HEK293 (cell line): ENCODE data around the gene GUCA1A.

Experiments used
- BCL6B ChIP-seq: fragments of 450-650 bp; formaldehyde crosslinking; IDR thresholded peaks from 2 replicates; pipeline ENCODE4 v1.5.1; 2017; ENCODE audit warnings: missing biosample characterization, missing genetic modification characterization
- EGR2 ChIP-seq: fragments of 450-650 bp; formaldehyde crosslinking; IDR thresholded peaks from 2 replicates; pipeline ENCODE4 v1.5.1; 2016; ENCODE audit warnings: low read depth, missing biosample characterization, missing genetic modification characterization
- GLI2 ChIP-seq: fragments of 450-650 bp; formaldehyde crosslinking; IDR thresholded peaks from 2 replicates; pipeline ENCODE4; 2017; ENCODE audit warnings: missing biosample characterization, missing genetic modification characterization, low read depth, borderline replicate concordance
- GLI4 ChIP-seq: fragments of 450-650 bp; formaldehyde crosslinking; IDR thresholded peaks from 2 replicates; pipeline ENCODE4 v1.5.1; 2016; ENCODE audit warnings: missing biosample characterization, missing genetic modification characterization
- KLF17 ChIP-seq: fragments of 450-650 bp; formaldehyde crosslinking; IDR thresholded peaks from 2 replicates; pipeline ENCODE4 v1.5.1; 2016; ENCODE audit warnings: missing biosample characterization, missing genetic modification characterization
- PATZ1 ChIP-seq: fragments of 450-650 bp; formaldehyde crosslinking; IDR thresholded peaks from 2 replicates; pipeline ENCODE4 v1.5.1; 2016; ENCODE audit warnings: missing biosample characterization, missing genetic modification characterization
- PRDM6 ChIP-seq: fragments of 450-650 bp; formaldehyde crosslinking; IDR thresholded peaks from 2 replicates; pipeline ENCODE4 v1.5.1; 2017; ENCODE audit warnings: missing biosample characterization, missing genetic modification characterization
- ZBTB21 ChIP-seq: fragments of 450-650 bp; formaldehyde crosslinking; IDR thresholded peaks from 2 replicates; pipeline ENCODE4 v1.5.1; 2017; ENCODE audit warnings: missing biosample characterization, missing genetic modification characterization
- ZFP69B ChIP-seq: fragments of 450-650 bp; formaldehyde crosslinking; IDR thresholded peaks from 2 replicates; pipeline ENCODE4 v1.5.1; 2016; ENCODE audit warnings: missing biosample characterization, missing genetic modification characterization
- ZNF211 ChIP-seq: fragments of 450-650 bp; formaldehyde crosslinking; IDR thresholded peaks from 2 replicates; pipeline ENCODE4 v1.5.1; 2016; ENCODE audit warnings: low read depth, missing biosample characterization, missing genetic modification characterization
- ZNF23 ChIP-seq: fragments of 450-650 bp; formaldehyde crosslinking; IDR thresholded peaks from 2 replicates; pipeline ENCODE4 v1.5.1; 2016; ENCODE audit warnings: missing biosample characterization, missing genetic modification characterization, borderline replicate concordance
- ZNF311 ChIP-seq: fragments of 450-650 bp; formaldehyde crosslinking; IDR thresholded peaks from 2 replicates; pipeline ENCODE4 v1.5.1; 2017; ENCODE audit warnings: missing biosample characterization, missing genetic modification characterization, borderline replicate concordance
- ZNF324 ChIP-seq: fragments of 450-650 bp; formaldehyde crosslinking; IDR thresholded peaks from 2 replicates; pipeline ENCODE4 v1.5.1; 2016; ENCODE audit warnings: missing biosample characterization, missing genetic modification characterization
- ZNF350 ChIP-seq: fragments of 450-650 bp; formaldehyde crosslinking; IDR thresholded peaks from 2 replicates; pipeline ENCODE4 v1.5.0; 2017; ENCODE audit warnings: missing biosample characterization, mild to moderate bottlenecking, missing genetic modification characterization
- ZNF362 ChIP-seq: fragments of 450-650 bp; formaldehyde crosslinking; IDR thresholded peaks from 2 replicates; pipeline ENCODE4 v1.5.1; 2016; ENCODE audit warnings: missing biosample characterization, missing genetic modification characterization
- ZNF404 ChIP-seq: fragments of 450-650 bp; formaldehyde crosslinking; IDR thresholded peaks from 2 replicates; pipeline ENCODE4 v1.5.1; 2017; ENCODE audit warnings: missing biosample characterization, missing genetic modification characterization
- ZNF416 ChIP-seq: fragments of 450-650 bp; formaldehyde crosslinking; IDR thresholded peaks from 2 replicates; pipeline ENCODE4 v1.5.1; 2016; ENCODE audit warnings: missing biosample characterization, missing genetic modification characterization
- ZNF449 ChIP-seq: fragments of 450-650 bp; formaldehyde crosslinking; IDR thresholded peaks from 2 replicates; pipeline ENCODE4 v1.5.1; 2017; ENCODE audit warnings: missing biosample characterization, mild to moderate bottlenecking, missing genetic modification characterization, moderate library complexity
- ZNF48 ChIP-seq: fragments of 450-650 bp; formaldehyde crosslinking; IDR thresholded peaks from 2 replicates; pipeline ENCODE4 v1.5.1; 2016; ENCODE audit warnings: missing biosample characterization, missing genetic modification characterization
- ZNF521 ChIP-seq: fragments of 450-650 bp; formaldehyde crosslinking; IDR thresholded peaks from 2 replicates; pipeline ENCODE4 v1.5.1; 2017; ENCODE audit warnings: missing biosample characterization, mild to moderate bottlenecking, missing genetic modification characterization
- ZNF548 ChIP-seq: fragments of 450-650 bp; formaldehyde crosslinking; IDR thresholded peaks from 2 replicates; pipeline ENCODE4 v1.5.1; 2016; ENCODE audit warnings: missing biosample characterization, missing genetic modification characterization
- ZNF549 ChIP-seq: fragments of 450-650 bp; IDR thresholded peaks from 2 replicates; pipeline ENCODE4 v1.5.1; 2018; ENCODE audit warnings: missing biosample characterization, missing genetic modification characterization, mild to moderate bottlenecking, inconsistent platforms, moderate library complexity
- ZNF585B ChIP-seq: fragments of 450-650 bp; formaldehyde crosslinking; IDR thresholded peaks from 2 replicates; pipeline ENCODE4 v1.5.1; 2016; ENCODE audit warnings: missing biosample characterization, missing genetic modification characterization
- ZNF621 ChIP-seq: fragments of 450-650 bp; formaldehyde crosslinking; IDR thresholded peaks from 2 replicates; pipeline ENCODE4 v1.5.1; 2017; ENCODE audit warnings: missing biosample characterization, missing genetic modification characterization
- ZNF623 ChIP-seq: fragments of 450-650 bp; formaldehyde crosslinking; IDR thresholded peaks from 2 replicates; pipeline ENCODE4 v1.5.1; 2016; ENCODE audit warnings: missing biosample characterization, missing genetic modification characterization
- ZNF660 ChIP-seq: fragments of 450-650 bp; IDR thresholded peaks from 2 replicates; pipeline ENCODE4 v1.5.1; 2018; ENCODE audit warnings: missing biosample characterization, mild to moderate bottlenecking, missing genetic modification characterization
- ZNF707 ChIP-seq: fragments of 450-650 bp; formaldehyde crosslinking; IDR thresholded peaks from 2 replicates; pipeline ENCODE4 v1.5.1; 2016; ENCODE audit warnings: missing biosample characterization, missing genetic modification characterization
- ZNF747 ChIP-seq: fragments of 450-650 bp; formaldehyde crosslinking; IDR thresholded peaks from 2 replicates; pipeline ENCODE4 v1.5.1; 2016; ENCODE audit warnings: missing biosample characterization, missing genetic modification characterization
- ZNF776 ChIP-seq: fragments of 450-650 bp; formaldehyde crosslinking; IDR thresholded peaks from 2 replicates; pipeline ENCODE4 v1.5.0; 2017; ENCODE audit warnings: missing biosample characterization, missing genetic modification characterization, borderline replicate concordance
- ZNF830 ChIP-seq: fragments of 450-650 bp; IDR thresholded peaks from 2 replicates; pipeline ENCODE4 v1.5.0; 2018; ENCODE audit warnings: missing biosample characterization, missing genetic modification characterization, low read depth, mild to moderate bottlenecking, moderate library complexity
- ZXDB ChIP-seq: fragments of 450-650 bp; formaldehyde crosslinking; IDR thresholded peaks from 2 replicates; pipeline ENCODE4 v1.5.1; 2016; ENCODE audit warnings: missing biosample characterization, missing genetic modification characterization

The GUCA1A gene

GRCh38 chr6:42138630-42139619 is 34.2 kb upstream of the GUCA1A start (continued):
- TF ChIP-seq GLI2 (tag by site-specific recombination) (no peak), ZXDB (peak; percentile 59), ZNF362 (tag by site-specific recombination) (no peak), ZNF548 (no peak), EGR2 (tag by site-specific recombination) (no peak), ZNF449 (tag by site-specific recombination) (no peak), ZBTB21 (no peak), BCL6B (tag by site-specific recombination) (no peak), ZNF707 (tag by site-specific recombination) (no peak), ZNF621 (tag by site-specific recombination) (no peak), ZNF350 (tag by site-specific recombination) (no peak), ZNF404 (tag by site-specific recombination) (no peak), ZFP69B (tag by site-specific recombination) (no peak), ZNF585B (tag by site-specific recombination) (no peak), ZNF324 (tag by site-specific recombination) (no peak), ZNF660 (tag by site-specific recombination) (no peak), KLF17 (tag by site-specific recombination) (peak; percentile 72), ZNF23 (tag by site-specific recombination) (no peak), ZNF747 (no peak), ZNF776 (no peak), PATZ1 (tag by site-specific recombination) (0 out of 2 replicates have a peak, but pooled peaks have one; percentile 7), ZNF830 (no peak), ZNF521 (tag by site-specific recombination) (no peak), ZNF211 (tag by site-specific recombination) (no peak), ZNF416 (no peak), ZNF549 (tag by site-specific recombination) (no peak), ZNF48 (tag by site-specific recombination) (no peak), GLI4 (tag by site-specific recombination) (no peak), ZNF623 (tag by site-specific recombination) (no peak), ZNF311 (tag by site-specific recombination) (no peak), PRDM6 (tag by site-specific recombination) (peak; percentile 63)
